Uterus (tissue), 2 donors: Measurements from ENCODE around the gene SLK.

Experiments used
- CTCF ChIP-seq, 4 experiments: fragments of 200-600 bp in 2 of 4; fragments of 450-650 bp in 2 of 4; sonication (generic) in 2 of 4; IDR thresholded peaks; one replicate each; pipeline ENCODE4 v1.5.1; 2016 to 2019; ENCODE audit warnings: antibody characterized with exemption in 4 of 4, mild to moderate bottlenecking in 2 of 4, moderate library complexity in 1 of 4
- POLR2A ChIP-seq, 2 donors: fragments of 450-650 bp; IDR thresholded peaks; one replicate each; pipeline ENCODE4 v1.6.1; 2016; ENCODE audit warnings: antibody characterized with exemption in 2 of 2, mild to moderate bottlenecking in 1 of 2, moderate library complexity in 1 of 2

DNA sequence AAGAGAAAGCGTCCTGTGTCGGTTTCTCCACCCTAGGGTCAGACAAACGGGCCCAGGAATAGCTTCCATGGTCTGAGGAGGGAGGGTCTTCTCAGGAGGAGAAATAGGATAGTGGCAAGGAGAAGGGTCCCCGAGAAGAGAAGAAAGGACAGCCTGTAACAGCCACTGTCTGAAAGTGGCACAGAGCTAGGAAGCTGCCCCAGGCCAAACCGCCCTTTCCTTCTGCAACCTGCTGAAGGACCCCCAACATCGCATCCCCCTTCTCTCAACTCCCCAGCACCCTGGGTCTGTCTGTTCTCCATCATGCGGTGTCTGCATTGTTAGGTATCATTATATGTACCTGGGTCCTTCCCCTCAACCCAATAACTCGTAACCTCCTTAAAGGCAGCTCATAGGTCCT is 71.6 kb downstream of the SLK start:
- no peak for TF ChIP-seq CTCF (IDR thresholded peaks at IDR 0.05)
- no peak for TF ChIP-seq POLR2A (IDR thresholded peaks at IDR 0.05)
